Stromal cell of bone marrow (primary cell): ENCODE results near the gene MOCOS.
"Not testable (repeated sequence)": the region's sequence is repeated elsewhere in the genome, so short reads cannot be mapped to it uniquely, and the experiment has no call there.

Experiments used
- DNase-seq: peaks from one replicate; pipeline ENCODE4 v3.0.0-alpha.2; 2012; ENCODE audit warnings: low read depth

Gene MOCOS

GRCh38 chr18:36187193-36187825, at the start of gene MOCOS:
Gene MOCOS (plus strand): TSS chr18:36187497. CDS start chr18:36187540, 43 bp downstream.
- DNase-seq = peak; percentile 48

GRCh38 chr18:36139245-36139644, 48.1 kb upstream of the MOCOS start:
- DNase-seq = no peak

- DNase-seq = no peak
Observed at GRCh38 chr18:36141576-36141975, 45.7 kb upstream of the MOCOS start.

- no peak for DNase-seq
Observed at GRCh38 chr18:36142751-36143150, 44.5 kb upstream of the MOCOS start.

GRCh38 chr18:36143391-36143790, 43.9 kb upstream of the MOCOS start:
- no peak for DNase-seq

GRCh38 chr18:36149514-36150289, 37.6 kb upstream of the MOCOS start:
- DNase-seq = no peak

GRCh38 chr18:36152781-36153180, 34.5 kb upstream of the MOCOS start:
- DNase-seq = no peak

- DNase-seq = peak; percentile 85
Observed at GRCh38 chr18:36153203-36153602, 34.1 kb upstream of the MOCOS start.

- DNase-seq = no peak
Observed at GRCh38 chr18:36153771-36154170, 33.5 kb upstream of the MOCOS start.

- DNase-seq = no peak
Observed at GRCh38 chr18:36155851-36156757, 31.2 kb upstream of the MOCOS start.

- DNase-seq = no peak
Observed at GRCh38 chr18:36157441-36157840, 29.9 kb upstream of the MOCOS start.

- peak; percentile 53 for DNase-seq
Observed at GRCh38 chr18:36158266-36158867, 28.9 kb upstream of the MOCOS start.

- no peak for DNase-seq
Observed at GRCh38 chr18:36160959-36161371, 26.3 kb upstream of the MOCOS start.

GRCh38 chr18:36162981-36163380, 24.3 kb upstream of the MOCOS start:
- no peak for DNase-seq

GRCh38 chr18:36167692-36168218, 19.5 kb upstream of the MOCOS start:
- DNase-seq = no peak

- not testable (repeated sequence) for DNase-seq
Observed at GRCh38 chr18:36168296-36168695, 19.0 kb upstream of the MOCOS start.

- no peak for DNase-seq
Observed at GRCh38 chr18:36169938-36170337, 17.4 kb upstream of the MOCOS start.

- no peak for DNase-seq
Observed at GRCh38 chr18:36175481-36175880, 11.8 kb upstream of the MOCOS start.

GRCh38 chr18:36176177-36176584, 11.1 kb upstream of the MOCOS start:
- DNase-seq = no peak

GRCh38 chr18:36176711-36177110, 10.6 kb upstream of the MOCOS start:
- DNase-seq = no peak

GRCh38 chr18:36177913-36178312, 9.4 kb upstream of the MOCOS start:
- no peak for DNase-seq
